Dendritic cell treated with granulocyte-macrophage colony-stimulating factor and Interleukin-4, amounts not matched to agents 40 ng/mL and 50 ng/mL, for 4 days (primary cell): ENCODE results near the gene NPIPB6.
"Not testable (repeated sequence)": the region's sequence is repeated elsewhere in the genome, so short reads cannot be mapped to it uniquely, and the experiment has no call there.

Experiments used
- H3K27ac Mint-ChIP-seq: one replicate; pipeline ENCODE4 v1.8.0; 2022; ENCODE audit warnings: mild to moderate bottlenecking, mixed read lengths
- H3K27me3 Mint-ChIP-seq: one replicate; pipeline ENCODE4 v1.8.0; 2022; ENCODE audit warnings: mild to moderate bottlenecking, mixed read lengths
- H3K36me3 Mint-ChIP-seq: one replicate; pipeline ENCODE4 v1.8.0; 2022; ENCODE audit warnings: low read depth, mixed read lengths
- H3K4me1 Mint-ChIP-seq: one replicate; pipeline ENCODE4 v1.8.0; 2022; ENCODE audit warnings: low read depth, mixed read lengths
- H3K4me3 Mint-ChIP-seq: one replicate; pipeline ENCODE4 v1.8.0; 2022; ENCODE audit warnings: mild to moderate bottlenecking, moderate library complexity, mixed read lengths
- H3K9me3 Mint-ChIP-seq: one replicate; pipeline ENCODE4 v1.8.0; 2022; ENCODE audit warnings: mixed read lengths
- intact Hi-C: fragments of 100-400 bp; cut with micrococcal nuclease; formaldehyde crosslinking; loops from one replicate; pipeline ENCODE4 v1.15.0; 2022

The NPIPB6 gene

GRCh38 chr16:28335678-28336077, 27.6 kb downstream of the NPIPB6 start:
- intact Hi-C loops, H3K36me3 Mint-ChIP-seq, H3K27me3 Mint-ChIP-seq, H3K9me3 Mint-ChIP-seq, H3K27ac Mint-ChIP-seq, H3K4me3 Mint-ChIP-seq, H3K4me1 Mint-ChIP-seq: not testable (repeated sequence)

- H3K9me3 Mint-ChIP-seq, intact Hi-C loops, H3K4me3 Mint-ChIP-seq, H3K4me1 Mint-ChIP-seq, H3K27me3 Mint-ChIP-seq, H3K36me3 Mint-ChIP-seq, H3K27ac Mint-ChIP-seq: not testable (repeated sequence)
These were observed 30.7 kb downstream of the NPIPB6 start for GRCh38 chr16:28332632-28333031.

GRCh38 chr16:28330981-28331380, 32.3 kb downstream of the NPIPB6 start:
- H3K36me3 Mint-ChIP-seq, intact Hi-C loops, H3K4me3 Mint-ChIP-seq, H3K27me3 Mint-ChIP-seq, H3K9me3 Mint-ChIP-seq, H3K4me1 Mint-ChIP-seq, H3K27ac Mint-ChIP-seq: not testable (repeated sequence)

GRCh38 chr16:28330232-28330631, 33.1 kb downstream of the NPIPB6 start:
- H3K27me3 Mint-ChIP-seq, intact Hi-C loops, H3K4me1 Mint-ChIP-seq, H3K9me3 Mint-ChIP-seq, H3K36me3 Mint-ChIP-seq, H3K4me3 Mint-ChIP-seq, H3K27ac Mint-ChIP-seq: not testable (repeated sequence)

GRCh38 chr16:28326881-28327610, 36.3 kb downstream of the NPIPB6 start:
- Mint-ChIP-seq H3K36me3 (no peaks in the 10 kb centered on the region), H3K4me3 (no peak overlapping the region), H3K27me3 (no peaks in the 10 kb centered on the region), H3K4me1 (peaks cover 4% of the 10 kb centered on the region), H3K9me3 (no peaks in the 10 kb centered on the region), H3K27ac (no peak overlapping the region)
- intact Hi-C loops: no loop called here

GRCh38 chr16:28324887-28325279, 38.4 kb downstream of the NPIPB6 start:
- H3K4me1 Mint-ChIP-seq: peaks cover 4% of the 10 kb centered on the region

GRCh38 chr16:28324235-28324886, 38.9 kb downstream of the NPIPB6 start:
- Mint-ChIP-seq H3K9me3 (no peaks in the 10 kb centered on the region), H3K4me1 (peaks cover 4% of the 10 kb centered on the region), H3K27me3 (no peaks in the 10 kb centered on the region), H3K27ac (no peak overlapping the region), H3K36me3 (no peaks in the 10 kb centered on the region), H3K4me3 (no peak overlapping the region)
- intact Hi-C loops: no loop called here

More at GRCh38 chr16:28324887-28325279, 38.4 kb downstream of the NPIPB6 start:
- intact Hi-C loops: no loop called here
- Mint-ChIP-seq H3K36me3 (no peaks in the 10 kb centered on the region), H3K9me3 (no peaks in the 10 kb centered on the region), H3K27me3 (no peaks in the 10 kb centered on the region), H3K27ac (no peak overlapping the region), H3K4me3 (no peak overlapping the region)

- H3K4me1 Mint-ChIP-seq: no peaks in the 10 kb centered on the region
- intact Hi-C loops: no loop called here
- H3K9me3 Mint-ChIP-seq: no peaks in the 10 kb centered on the region
- no peaks in the 10 kb centered on the region for H3K27me3 Mint-ChIP-seq
- no peaks in the 10 kb centered on the region for H3K36me3 Mint-ChIP-seq
- no peak overlapping the region for H3K27ac Mint-ChIP-seq
- no peak overlapping the region for H3K4me3 Mint-ChIP-seq
These were observed 41.5 kb downstream of the NPIPB6 start for GRCh38 chr16:28321700-28322411.

GRCh38 chr16:28320741-28321140, 42.6 kb downstream of the NPIPB6 start:
- Mint-ChIP-seq H3K4me1 (no peaks in the 10 kb centered on the region), H3K27me3 (no peaks in the 10 kb centered on the region), H3K4me3 (no peak overlapping the region), H3K9me3 (no peaks in the 10 kb centered on the region), H3K36me3 (no peaks in the 10 kb centered on the region), H3K27ac (no peak overlapping the region)
- intact Hi-C loops: no loop called here

GRCh38 chr16:28320023-28320561, 43.2 kb downstream of the NPIPB6 start:
- Mint-ChIP-seq H3K36me3 (no peaks in the 10 kb centered on the region), H3K4me3 (no peak overlapping the region), H3K9me3 (no peaks in the 10 kb centered on the region), H3K4me1 (no peaks in the 10 kb centered on the region), H3K27ac (no peak overlapping the region), H3K27me3 (no peaks in the 10 kb centered on the region)
- intact Hi-C loops: no loop called here

GRCh38 chr16:28319476-28320022, 43.8 kb downstream of the NPIPB6 start:
- intact Hi-C loops: no loop called here
- H3K4me3 Mint-ChIP-seq: no peak overlapping the region
- no peaks in the 10 kb centered on the region for H3K4me1 Mint-ChIP-seq
- H3K27ac Mint-ChIP-seq: no peak overlapping the region
- H3K27me3 Mint-ChIP-seq: peaks cover 2% of the 10 kb centered on the region
- no peaks in the 10 kb centered on the region for H3K9me3 Mint-ChIP-seq
- H3K36me3 Mint-ChIP-seq: no peaks in the 10 kb centered on the region

GRCh38 chr16:28318042-28318744, 45.1 kb downstream of the NPIPB6 start:
- Mint-ChIP-seq H3K4me1 (no peaks in the 10 kb centered on the region), H3K27me3 (peaks cover 7% of the 10 kb centered on the region), H3K27ac (no peak overlapping the region), H3K9me3 (no peaks in the 10 kb centered on the region), H3K36me3 (no peaks in the 10 kb centered on the region), H3K4me3 (no peak overlapping the region)
- intact Hi-C loops: no loop called here

- intact Hi-C loops: loop anchor here (1.0 kb wide), 1 partner anchor 40 kb away; no protein-coding TSS in a partner anchor
- Mint-ChIP-seq H3K4me3 (no peak overlapping the region), H3K4me1 (no peaks in the 10 kb centered on the region), H3K27ac (no peak overlapping the region), H3K9me3 (no peaks in the 10 kb centered on the region), H3K36me3 (no peaks in the 10 kb centered on the region), H3K27me3 (peaks cover 7% of the 10 kb centered on the region)
These were observed 46.0 kb downstream of the NPIPB6 start for GRCh38 chr16:28317040-28317880.
